ENCODE measurements around the gene GNRHR. TPM values are rescaled to one million over a fixed set of nuclear protein-coding genes. Genes with fewer than 3 reads are reported as not detected.

Gene GNRHR
- polyA plus RNA-seq, 1 of the 3 experiments (the other 2 are of a cell fraction): 0.02 TPM

DNA sequence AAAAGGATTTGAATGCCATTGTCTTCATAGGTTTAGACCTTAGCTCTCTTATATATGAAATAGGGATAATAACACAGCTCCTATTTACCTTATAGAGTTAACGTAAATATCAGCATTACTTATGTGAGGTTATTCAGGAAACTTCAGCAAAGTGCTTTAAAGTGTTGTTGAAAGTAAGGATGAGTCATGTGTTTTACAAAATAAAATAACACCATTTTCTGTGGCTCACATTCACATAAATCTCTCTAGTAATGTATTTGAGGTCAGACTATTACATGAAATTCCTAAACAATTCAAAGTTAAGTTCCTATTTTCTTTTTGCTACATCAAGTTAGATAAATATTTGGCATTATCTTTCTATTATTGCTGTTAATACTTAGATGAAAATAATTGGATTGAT lies 2.9 kb downstream of the GNRHR start:
- DNase-seq: no peak
- WGBS (ENCODE audit: low lambda C conversion rate): 80% methylated on average over 1 of the region's 1 CpG

DNA sequence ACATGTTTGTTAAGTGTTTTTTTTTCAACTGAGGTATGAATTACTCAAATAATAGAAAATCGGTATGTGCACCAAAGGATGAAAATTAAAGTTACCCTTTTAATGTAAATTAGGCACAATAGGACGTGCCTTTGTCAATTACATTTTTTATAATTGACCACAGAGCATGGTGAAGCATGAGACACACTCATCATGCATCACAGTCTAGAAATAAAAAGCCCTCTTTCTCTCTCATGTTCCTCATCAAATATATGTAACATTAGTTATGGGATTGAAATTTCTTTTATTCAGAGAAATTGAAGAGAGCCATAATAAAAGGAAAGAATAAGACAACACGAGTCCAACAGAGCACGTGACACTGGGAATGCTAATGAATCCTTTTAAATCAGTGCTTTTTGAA lies 3.5 kb downstream of the GNRHR start:
- Histone ChIP-seq H3K4me2 (no peak overlapping the region), H3K27me3 (ENCODE audit: insufficient read depth) (no peaks in the 10 kb centered on the region), H3K4me1 (ENCODE audit: control insufficient read depth in 1 of 2, insufficient read depth in 2 of 2, low read depth in 1 of 2, low read length in 1 of 2) (no peaks in the 10 kb centered on the region; a peak in 1 of 4 replicates), H3F3A (replicated peaks; ENCODE audit: insufficient read depth) (peaks cover 6% of the 10 kb centered on the region), H3K4me3 (ENCODE audit: low read depth in 2 of 2, low read length in 1 of 2) (no peak overlapping the region), H3K9me2 (no peaks in the 10 kb centered on the region), H3K27ac (ENCODE audit: low read depth in 2 of 2, low read length in 1 of 2) (no peak overlapping the region), H3K9me3 (no peaks in the 10 kb centered on the region), H3K9ac (no peak overlapping the region), H2AFZ (ENCODE audit: low read depth) (peak overlapping the region; percentile 49; the same call in 1 of the 2 replicates), H4K20me1 (ENCODE audit: insufficient read depth) (no peaks in the 10 kb centered on the region), H3K36me3 (replicated peaks in 1 of 2; ENCODE audit: control insufficient read depth in 1 of 2, insufficient read depth in 2 of 2, low read length in 1 of 2) (no peaks in the 10 kb centered on the region), H3K79me2 (ENCODE audit: insufficient read depth) (no peaks in the 10 kb centered on the region)
- ChIA-PET CTCF (interaction anchor here (0.6 kb wide), 1 partner anchor 26 kb away, joined by 3 read pairs; no protein-coding TSS in a partner anchor), POLR2A (no interaction called here)
- DNase-seq: no peak
- 50% methylated on average over 4 of the region's 4 CpGs for WGBS (ENCODE audit: low lambda C conversion rate)
- no peak for TF ChIP-seq TAF1 (IDR thresholded peaks at IDR 0.05; ENCODE audit: borderline replicate concordance, low read depth, low read length)
- no peak for TF ChIP-seq SIN3A (IDR thresholded peaks at IDR 0.05; ENCODE audit: borderline replicate concordance, low read depth, low read length)
- TF ChIP-seq MEF2A (IDR thresholded peaks at IDR 0.05; ENCODE audit: borderline replicate concordance, low read depth): no peak
- TF ChIP-seq ELF1 (IDR thresholded peaks at IDR 0.05): no peak
- TF ChIP-seq CHD2 (IDR thresholded peaks at IDR 0.05; ENCODE audit: low read length, partially characterized antibody): no peak
- no peak for TF ChIP-seq RAD21 (IDR thresholded peaks at IDR 0.05; ENCODE audit: low read length)
- TF ChIP-seq FOSL2 (IDR thresholded peaks at IDR 0.05; ENCODE audit: borderline replicate concordance, low read depth): no peak
- no peak for TF ChIP-seq NRF1 (IDR thresholded peaks at IDR 0.05; ENCODE audit: low read depth, low read length)
- no peak for TF ChIP-seq RCOR1 (IDR thresholded peaks at IDR 0.05; ENCODE audit: low read length)
- no peak for TF ChIP-seq NFIC (IDR thresholded peaks at IDR 0.05; ENCODE audit: borderline replicate concordance)
- no peak for TF ChIP-seq MXI1 (IDR thresholded peaks at IDR 0.05; ENCODE audit: low read depth, low read length)
- TF ChIP-seq, protein P1, sequence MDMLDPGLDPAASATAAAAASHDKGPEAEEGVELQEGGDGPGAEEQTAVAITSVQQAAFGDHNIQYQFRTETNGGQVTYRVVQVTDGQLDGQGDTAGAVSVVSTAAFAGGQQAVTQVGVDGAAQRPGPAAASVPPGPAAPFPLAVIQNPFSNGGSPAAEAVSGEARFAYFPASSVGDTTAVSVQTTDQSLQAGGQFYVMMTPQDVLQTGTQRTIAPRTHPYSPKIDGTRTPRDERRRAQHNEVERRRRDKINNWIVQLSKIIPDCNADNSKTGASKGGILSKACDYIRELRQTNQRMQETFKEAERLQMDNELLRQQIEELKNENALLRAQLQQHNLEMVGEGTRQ (IDR thresholded peaks at IDR 0.05; ENCODE audit: borderline replicate concordance, low read depth, low read length): no peak
- TF ChIP-seq, protein P2, sequence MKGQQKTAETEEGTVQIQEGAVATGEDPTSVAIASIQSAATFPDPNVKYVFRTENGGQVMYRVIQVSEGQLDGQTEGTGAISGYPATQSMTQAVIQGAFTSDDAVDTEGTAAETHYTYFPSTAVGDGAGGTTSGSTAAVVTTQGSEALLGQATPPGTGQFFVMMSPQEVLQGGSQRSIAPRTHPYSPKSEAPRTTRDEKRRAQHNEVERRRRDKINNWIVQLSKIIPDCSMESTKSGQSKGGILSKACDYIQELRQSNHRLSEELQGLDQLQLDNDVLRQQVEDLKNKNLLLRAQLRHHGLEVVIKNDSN (IDR thresholded peaks at IDR 0.05; ENCODE audit: borderline replicate concordance, low read depth): no peak

More for the DNA sequence above, 2.9 kb downstream of the GNRHR start:
- H3F3A ChIP-seq (replicated peaks; ENCODE audit: insufficient read depth): peaks cover 6% of the 10 kb centered on the region
- H3K27me3 ChIP-seq (ENCODE audit: insufficient read depth): no peaks in the 10 kb centered on the region
- H3K9ac ChIP-seq: no peak overlapping the region
- no peaks in the 10 kb centered on the region for H4K20me1 ChIP-seq (ENCODE audit: insufficient read depth)
- no peak overlapping the region for H3K4me3 ChIP-seq (ENCODE audit: low read depth in 2 of 2, low read length in 1 of 2)
- H3K9me3 ChIP-seq: no peaks in the 10 kb centered on the region
- H3K36me3 ChIP-seq (replicated peaks in 1 of 2; ENCODE audit: control insufficient read depth in 1 of 2, insufficient read depth in 2 of 2, low read length in 1 of 2): no peaks in the 10 kb centered on the region
- TF ChIP-seq POLR2AphosphoS5 (IDR thresholded peaks at IDR 0.05; ENCODE audit: low read depth, low read length): no peak
- CTCF ChIA-PET: interaction anchor here (0.6 kb wide), 1 partner anchor 25 kb away, joined by 3 read pairs; no protein-coding TSS in a partner anchor
- H3K4me2 ChIP-seq: no peak overlapping the region
- POLR2A ChIA-PET: no interaction called here
- H3K9me2 ChIP-seq: no peaks in the 10 kb centered on the region
- no peak overlapping the region for H2AFZ ChIP-seq (ENCODE audit: low read depth)
- no peak overlapping the region for H3K27ac ChIP-seq (ENCODE audit: low read depth in 2 of 2, low read length in 1 of 2)
- no peaks in the 10 kb centered on the region; a peak in 1 of 4 replicates for H3K4me1 ChIP-seq (ENCODE audit: control insufficient read depth in 1 of 2, insufficient read depth in 2 of 2, low read depth in 1 of 2, low read length in 1 of 2)
- no peaks in the 10 kb centered on the region for H3K79me2 ChIP-seq (ENCODE audit: insufficient read depth)

All from SK-N-SH (cell line).